RWPE2 (cell line): ENCODE measurements around the gene DYRK1B.

Experiments
- ATAC-seq: fragments of 200-7000 bp; cut with Tn5 transposase; 3 replicates; pipeline ENCODE4 v1.9.1; 2021; ENCODE audit warnings: low read depth
- DNase-seq: peaks from one replicate; pipeline ENCODE4 v3.0.0-alpha.2; 2020; ENCODE audit warnings: low spot score
- H3K27ac ChIP-seq: fragments of 450-650 bp; 2 replicates; pipeline ENCODE4 v1.5.1; 2017; ENCODE audit warnings: mild to moderate bottlenecking; ENCODE audit not compliant: poor library complexity, severe bottlenecking
- H3K27me3 ChIP-seq: fragments of 250-450 bp; sonication (Bioruptor Pico); 2 replicates; pipeline ENCODE4 v1.5.1; 2021; ENCODE audit warnings: mild to moderate bottlenecking, moderate library complexity; ENCODE audit not compliant: insufficient read depth, poor library complexity, severe bottlenecking
- H3K36me3 ChIP-seq: fragments of 250-450 bp; sonication (Bioruptor Pico); 2 replicates; pipeline ENCODE4 v1.5.1; 2020; ENCODE audit warnings: low read depth, mild to moderate bottlenecking, moderate library complexity
- H3K4me1 ChIP-seq: fragments of 250-450 bp; sonication (Bioruptor Pico); 2 replicates; pipeline ENCODE4 v1.5.1; 2021; ENCODE audit warnings: mild to moderate bottlenecking, moderate library complexity; ENCODE audit not compliant: insufficient read depth, poor library complexity, severe bottlenecking
- H3K4me3 ChIP-seq: fragments of 250-450 bp; sonication (Bioruptor Pico); 2 replicates; pipeline ENCODE4 v1.5.1; 2021; ENCODE audit warnings: mild to moderate bottlenecking, moderate library complexity; ENCODE audit not compliant: severe bottlenecking
- H3K9me3 ChIP-seq: fragments of 250-450 bp; sonication (Bioruptor Pico); 2 replicates; pipeline ENCODE4 v1.5.1; 2021; ENCODE audit warnings: mild to moderate bottlenecking, moderate library complexity; ENCODE audit not compliant: severe bottlenecking
- CTCF ChIP-seq: fragments of 450-650 bp; IDR thresholded peaks from one replicate; pipeline ENCODE4 v1.5.1; 2017; ENCODE audit warnings: mild to moderate bottlenecking, moderate library complexity; ENCODE audit not compliant: poor library complexity, severe bottlenecking

DYRK1B gene

GRCh38 chr19:39870171-39870971, 36.4 kb upstream of the DYRK1B start:
- Histone ChIP-seq H3K36me3 (no peaks in the 10 kb centered on the region), H3K27ac (no peak overlapping the region), H3K9me3 (no peaks in the 10 kb centered on the region), H3K27me3 (no peaks in the 10 kb centered on the region), H3K4me3 (no peak overlapping the region), H3K4me1 (no peaks in the 10 kb centered on the region)
- ATAC-seq, result no peak
- no peak for DNase-seq
- no peak for TF ChIP-seq CTCF

- Histone ChIP-seq H3K36me3 (no peaks in the 10 kb centered on the region), H3K4me1 (no peaks in the 10 kb centered on the region), H3K9me3 (no peaks in the 10 kb centered on the region), H3K4me3 (no peak overlapping the region), H3K27ac (no peak overlapping the region), H3K27me3 (no peaks in the 10 kb centered on the region)
- DNase-seq (no peak), ATAC-seq (no peak)
- TF ChIP-seq CTCF, result no peak
Measured at GRCh38 chr19:39867952-39868351, 34.0 kb upstream of the DYRK1B start.

GRCh38 chr19:39867133-39867532, 33.2 kb upstream of the DYRK1B start:
- H3K4me1 ChIP-seq, result no peaks in the 10 kb centered on the region
- no peaks in the 10 kb centered on the region for H3K9me3 ChIP-seq
- TF ChIP-seq CTCF, result no peak
- no peak overlapping the region for H3K4me3 ChIP-seq
- H3K27me3 ChIP-seq, result no peaks in the 10 kb centered on the region
- DNase-seq, result no peak
- no peak for ATAC-seq
- no peak overlapping the region for H3K27ac ChIP-seq
- no peaks in the 10 kb centered on the region for H3K36me3 ChIP-seq

GRCh38 chr19:39865953-39866352, 32.0 kb upstream of the DYRK1B start:
- no peak for ATAC-seq
- no peak for TF ChIP-seq CTCF
- no peaks in the 10 kb centered on the region for H3K9me3 ChIP-seq
- H3K27ac ChIP-seq, result no peak overlapping the region
- H3K4me1 ChIP-seq, result no peaks in the 10 kb centered on the region
- no peaks in the 10 kb centered on the region for H3K27me3 ChIP-seq
- DNase-seq, result no peak
- no peaks in the 10 kb centered on the region for H3K36me3 ChIP-seq
- no peak overlapping the region for H3K4me3 ChIP-seq

- H3K27me3 ChIP-seq, result no peaks in the 10 kb centered on the region
- no peaks in the 10 kb centered on the region for H3K36me3 ChIP-seq
- H3K4me3 ChIP-seq, result no peak overlapping the region
- no peaks in the 10 kb centered on the region for H3K9me3 ChIP-seq
- H3K4me1 ChIP-seq, result no peaks in the 10 kb centered on the region
- DNase-seq (no peak), ATAC-seq (no peak)
- TF ChIP-seq CTCF, result no peak
- no peak overlapping the region for H3K27ac ChIP-seq
Measured at GRCh38 chr19:39865186-39865585, 31.2 kb upstream of the DYRK1B start.
